ENCODE results near the gene PHACTR3.

Gene PHACTR3

DNA sequence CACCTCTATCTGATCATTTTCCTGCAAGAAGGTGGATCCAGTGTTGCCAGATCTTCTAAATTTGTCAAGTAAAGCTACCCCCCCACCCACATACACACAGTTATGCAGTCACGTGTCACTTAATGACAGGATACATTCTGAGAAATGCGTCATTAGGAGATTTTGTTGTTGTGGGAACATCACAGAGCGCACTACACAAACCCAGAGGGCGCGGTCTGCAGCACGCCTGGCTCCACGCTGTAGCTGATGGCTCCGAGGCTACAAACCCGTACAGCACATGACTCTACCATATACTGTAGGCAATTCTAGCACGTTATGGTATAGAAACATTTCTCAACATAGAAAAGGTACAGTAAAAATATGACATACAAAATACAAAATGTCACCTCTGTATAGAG, 202.2 kb downstream of the PHACTR3 start:
- DNase-seq = no peak

DNA sequence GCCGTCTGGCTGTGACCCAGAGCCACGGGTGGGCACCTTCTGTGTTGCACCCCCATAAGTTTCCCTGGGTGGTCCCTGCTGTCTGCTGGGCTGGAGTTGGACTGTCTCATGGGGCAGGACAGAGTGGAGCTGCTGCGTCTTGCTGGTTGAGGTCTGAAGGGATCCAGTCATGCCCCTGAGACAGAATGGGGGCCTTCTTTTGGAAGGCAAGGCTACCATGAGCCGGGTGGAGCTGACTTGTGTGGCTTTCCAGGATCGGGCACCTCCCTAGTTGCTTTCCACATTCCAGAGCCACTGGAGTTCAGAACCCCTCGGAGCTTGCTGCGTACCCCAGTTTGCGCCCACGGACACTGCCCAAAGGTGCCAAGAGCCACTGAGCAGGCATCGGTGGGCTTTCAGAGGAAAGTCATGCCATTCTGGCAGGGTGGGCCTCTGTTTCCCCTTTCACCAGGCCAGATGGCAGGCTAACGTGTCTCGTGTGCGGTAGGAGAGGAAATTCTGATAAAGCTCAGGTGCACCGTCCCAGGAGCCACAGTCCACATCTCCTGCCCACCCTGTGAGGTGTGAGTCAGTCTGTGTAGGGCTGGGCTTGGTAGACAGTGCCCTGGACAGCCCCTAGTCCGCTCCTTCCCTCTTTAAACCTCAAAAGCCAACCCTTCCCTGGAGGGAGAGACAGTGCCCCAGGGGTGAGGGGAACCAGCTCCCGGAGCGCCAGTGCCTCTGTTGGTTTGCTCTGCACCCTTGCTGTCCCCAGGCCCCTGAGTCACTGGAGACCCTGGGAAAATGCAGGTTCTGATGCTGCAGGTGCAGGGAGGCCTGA, 203.8 kb downstream of the PHACTR3 start:
- DNase-seq = no peak

DNA sequence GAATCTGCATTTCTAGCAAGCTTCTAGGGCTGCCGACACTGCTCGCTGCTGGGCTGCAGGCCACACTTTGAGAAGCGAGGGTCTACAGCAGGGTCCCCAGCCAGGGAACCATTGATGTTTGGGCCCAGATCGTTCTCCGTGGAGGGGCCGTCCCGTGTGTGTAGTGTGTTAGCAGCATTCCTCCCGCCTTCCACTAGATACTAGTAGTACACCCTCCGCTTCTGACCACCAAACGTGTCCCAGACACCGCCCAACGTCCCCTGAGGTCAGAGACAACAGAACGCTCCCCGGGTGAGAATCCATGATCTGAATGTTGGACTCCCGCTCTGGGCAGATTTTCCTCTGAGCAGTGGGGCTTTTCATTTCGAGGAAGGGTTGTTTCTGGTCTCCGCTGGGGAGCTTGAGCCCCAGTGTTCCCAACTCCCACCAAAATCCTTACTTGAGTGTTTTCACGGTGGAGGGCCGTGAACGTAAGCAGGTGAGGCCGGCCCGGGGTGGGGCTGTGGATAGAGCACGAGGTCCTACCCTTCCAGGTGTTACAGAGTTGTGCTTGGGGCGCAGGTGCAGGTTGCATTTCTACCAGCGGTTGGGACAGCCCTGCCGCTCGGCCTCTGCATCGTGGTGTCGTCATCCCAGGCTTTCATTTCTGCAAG, 204.5 kb downstream of the PHACTR3 start:
- DNase-seq = no peak

DNA sequence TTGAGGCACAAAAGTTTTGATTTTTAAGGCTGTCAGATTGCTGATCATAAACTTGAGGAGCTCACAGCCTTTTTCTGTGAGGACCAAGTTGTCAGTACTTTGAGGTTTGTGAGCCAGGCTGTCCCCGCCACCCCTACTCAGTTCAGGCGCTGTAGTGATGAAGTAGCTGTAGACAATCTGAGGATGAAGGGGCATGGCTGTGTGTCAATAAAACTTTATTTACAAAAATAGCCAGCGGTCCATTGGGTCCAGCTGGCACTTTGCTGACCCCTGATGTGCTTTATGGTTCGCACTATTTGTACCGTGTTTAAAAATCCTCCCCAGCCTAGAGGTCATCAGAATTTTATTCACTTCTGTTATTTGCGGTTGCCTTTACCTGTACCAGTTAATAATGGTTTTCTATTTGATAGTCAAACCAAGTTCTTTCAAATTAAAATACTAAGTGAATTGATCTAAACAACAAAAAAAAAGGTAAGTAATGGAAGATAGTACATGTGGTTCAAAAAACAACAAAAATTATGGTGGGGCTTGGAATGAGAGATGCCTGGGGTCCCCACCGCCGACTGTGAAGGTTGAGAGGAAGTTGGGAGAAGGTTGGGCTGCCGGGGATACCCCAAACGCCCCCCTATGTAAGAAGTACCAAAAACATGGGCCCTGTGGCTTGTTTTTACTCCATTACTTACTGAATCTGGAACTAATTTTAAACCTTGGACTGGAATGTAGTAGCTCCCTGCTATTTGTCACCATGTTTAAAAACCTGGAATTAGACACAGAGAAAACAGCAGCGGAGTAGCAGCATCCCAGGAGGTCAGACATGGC, 205.5 kb downstream of the PHACTR3 start:
- no peak for DNase-seq

DNA sequence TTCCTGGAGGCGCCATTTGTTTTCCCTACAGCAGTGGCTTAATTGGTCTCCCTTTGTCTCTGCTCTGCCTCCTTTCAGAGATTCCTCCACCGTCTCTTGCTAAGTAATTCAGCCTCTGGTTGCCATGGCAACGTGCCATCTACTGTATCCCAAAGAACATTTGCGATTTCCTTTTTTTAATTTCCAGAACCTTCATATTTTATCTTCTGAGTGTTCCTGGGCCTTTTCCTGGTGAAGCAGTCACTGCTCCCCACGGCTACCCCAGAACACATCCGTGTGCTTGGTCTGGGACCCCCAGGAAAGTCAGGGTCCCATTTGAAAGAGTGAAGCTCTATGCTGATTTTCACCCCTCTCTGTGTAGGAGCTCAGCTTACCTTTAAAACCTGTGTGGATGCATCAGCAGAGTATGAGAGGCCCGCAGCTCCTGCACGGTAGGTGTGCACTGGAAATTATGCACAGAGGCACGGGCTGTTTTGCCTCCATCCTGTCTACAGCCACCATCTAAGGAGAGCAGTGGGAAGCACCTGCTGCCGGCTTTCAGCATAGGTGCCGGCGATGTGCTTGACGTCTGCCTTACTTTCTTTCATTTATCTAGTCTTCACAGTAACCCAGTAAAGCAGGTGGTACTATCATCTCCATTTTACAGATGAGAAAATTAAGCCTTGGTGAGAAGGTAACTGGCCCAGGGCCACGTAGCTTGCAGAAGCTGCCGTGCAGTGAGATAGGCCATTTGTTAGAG, 206.3 kb downstream of the PHACTR3 start:
- DNase-seq = no peak

DNA sequence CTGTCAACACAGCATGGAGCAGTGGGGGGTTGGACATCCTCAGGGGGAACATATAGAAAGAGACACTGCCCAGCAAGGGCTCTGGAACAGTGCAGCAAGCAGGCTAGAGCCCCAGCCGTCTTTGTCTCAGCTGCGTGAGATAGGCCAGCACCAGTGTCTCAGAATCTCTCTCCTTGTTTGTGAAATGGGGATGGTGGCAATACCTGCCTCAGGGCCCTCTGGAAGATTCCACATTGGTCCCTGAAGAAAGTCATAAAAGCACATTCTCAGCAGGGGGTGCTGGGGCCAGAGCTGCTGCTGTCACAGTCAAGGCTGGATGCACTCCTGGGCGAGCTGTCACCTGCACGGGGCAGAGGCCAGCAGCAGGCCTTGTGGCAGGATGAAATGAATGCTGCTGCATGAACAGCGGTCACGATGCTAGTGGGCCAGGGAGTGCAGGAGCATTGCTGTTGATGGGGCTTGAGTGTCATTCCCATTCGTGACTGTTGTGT, 207.4 kb downstream of the PHACTR3 start:
- DNase-seq = no peak

DNA sequence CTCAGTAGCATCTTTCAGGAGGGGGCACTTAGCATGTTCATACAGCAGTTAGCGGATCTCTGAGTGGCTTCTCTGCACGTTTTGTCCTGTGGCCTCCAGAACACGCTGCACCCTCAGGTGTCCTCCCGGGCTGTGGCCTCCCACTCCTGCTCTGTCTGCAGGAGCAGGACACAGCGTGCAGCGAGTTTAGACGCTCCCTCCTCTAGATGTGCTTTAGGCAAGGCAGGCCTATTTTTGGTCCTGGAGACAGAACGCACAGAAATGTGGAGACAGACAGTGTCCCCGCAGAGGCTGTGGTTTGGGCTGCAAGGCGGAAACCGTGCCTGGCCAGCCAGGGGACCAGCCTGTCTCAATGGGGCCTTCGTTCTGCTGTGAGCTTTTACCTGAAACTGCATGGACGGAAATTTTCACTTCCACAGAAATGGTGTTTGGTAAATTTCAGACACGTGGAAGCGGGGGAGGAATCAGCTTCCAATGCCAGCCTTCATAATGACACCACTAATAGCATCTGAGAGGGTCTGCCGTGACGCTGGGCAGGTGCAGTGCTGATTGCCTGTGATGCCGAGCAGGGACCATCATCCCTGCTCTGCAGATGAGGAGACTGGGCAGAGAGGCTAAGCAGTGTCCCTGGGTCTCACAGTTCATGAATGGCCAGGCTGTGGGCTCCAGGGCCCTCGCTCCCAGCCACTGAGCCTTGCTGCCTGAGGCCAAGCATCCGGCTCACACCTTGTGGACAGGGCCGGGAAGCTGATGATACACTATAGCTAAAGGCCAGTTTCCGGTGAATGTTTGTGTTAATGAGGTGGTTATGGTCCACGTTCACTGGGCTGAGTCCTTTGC, 208.2 kb downstream of the PHACTR3 start:
- DNase-seq = no peak

DNA sequence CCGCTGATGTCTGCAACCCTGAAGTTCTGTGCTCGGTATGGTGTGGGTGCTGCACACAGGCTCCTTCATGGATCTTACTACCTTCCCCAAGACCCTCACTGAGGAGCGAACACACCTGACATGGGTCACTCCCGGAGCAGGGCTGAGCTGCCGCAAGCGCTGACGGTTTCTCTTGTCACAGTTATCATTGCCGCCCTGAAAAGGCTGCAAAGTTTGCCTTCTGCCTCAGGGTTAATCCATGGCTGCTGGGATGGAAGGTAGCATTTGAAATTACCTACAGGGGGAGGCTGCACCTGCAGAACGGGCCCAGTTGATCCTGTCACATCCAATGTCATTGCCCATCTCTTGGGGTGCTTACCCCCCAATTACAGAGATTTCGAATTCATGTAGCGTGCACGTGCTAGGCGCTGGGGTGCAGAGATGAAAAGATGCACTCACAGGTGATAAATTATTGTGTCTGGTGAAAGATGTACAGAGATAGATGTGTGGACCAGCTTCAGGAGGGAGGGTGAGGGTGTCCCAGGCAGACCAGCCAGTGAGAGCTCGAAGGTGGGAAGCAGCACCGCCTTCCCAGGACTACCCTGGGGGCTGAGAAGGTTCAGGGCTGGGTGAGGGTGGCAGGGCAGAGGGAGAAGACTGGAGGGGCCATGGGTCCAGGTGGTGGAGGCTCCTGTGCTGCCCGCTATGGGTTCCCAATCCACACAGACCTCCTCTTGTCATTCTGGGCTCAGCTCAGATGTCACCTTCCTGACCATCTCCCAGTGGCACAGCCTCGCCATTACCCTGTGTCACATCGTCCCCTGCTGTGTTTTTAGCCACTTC, 209.0 kb downstream of the PHACTR3 start:
- DNase-seq = no peak

DNA sequence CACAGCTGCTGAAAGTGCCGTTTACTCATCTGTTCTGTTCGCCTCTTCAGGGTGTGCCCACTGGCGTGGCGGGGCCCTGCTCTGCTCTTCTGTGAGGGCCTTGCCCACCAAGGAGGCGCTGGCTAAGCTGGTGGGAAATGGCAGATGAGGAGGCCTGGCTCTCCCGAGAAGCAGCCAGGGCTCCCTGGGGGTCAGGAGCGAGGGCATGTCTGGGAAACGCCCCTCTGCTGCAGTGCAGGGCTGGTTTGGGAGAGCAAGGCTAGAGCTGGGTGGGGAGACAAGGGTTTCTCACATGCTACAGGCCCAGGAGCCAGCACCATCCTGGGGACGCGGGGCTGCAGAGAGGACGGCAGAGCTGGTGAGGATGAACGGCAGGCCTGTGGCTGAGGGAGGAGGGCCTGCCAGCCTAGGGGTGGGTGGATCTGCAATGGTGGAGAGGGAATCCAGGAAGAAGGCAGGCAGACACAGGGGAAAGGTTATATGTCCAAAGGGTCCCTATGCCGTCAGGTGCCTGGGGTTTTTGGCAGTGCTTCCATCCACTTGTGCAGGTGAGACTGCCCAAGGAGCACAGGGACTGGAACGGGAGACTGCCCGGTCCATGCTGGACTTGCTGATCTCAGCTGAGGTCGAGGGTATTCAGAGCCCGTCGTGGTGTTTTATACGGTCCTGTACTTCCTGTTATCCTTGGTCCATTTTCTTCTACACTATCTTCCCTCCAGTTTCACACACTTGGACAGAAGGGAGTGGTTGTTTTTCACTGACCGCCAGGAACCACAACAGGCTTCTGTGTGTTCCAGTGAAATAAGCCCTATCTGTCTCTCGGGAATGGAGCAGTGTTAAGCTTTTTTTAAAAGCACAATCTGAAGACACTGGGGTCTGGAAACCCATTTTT, 209.9 kb downstream of the PHACTR3 start:
- no peak for DNase-seq

DNA sequence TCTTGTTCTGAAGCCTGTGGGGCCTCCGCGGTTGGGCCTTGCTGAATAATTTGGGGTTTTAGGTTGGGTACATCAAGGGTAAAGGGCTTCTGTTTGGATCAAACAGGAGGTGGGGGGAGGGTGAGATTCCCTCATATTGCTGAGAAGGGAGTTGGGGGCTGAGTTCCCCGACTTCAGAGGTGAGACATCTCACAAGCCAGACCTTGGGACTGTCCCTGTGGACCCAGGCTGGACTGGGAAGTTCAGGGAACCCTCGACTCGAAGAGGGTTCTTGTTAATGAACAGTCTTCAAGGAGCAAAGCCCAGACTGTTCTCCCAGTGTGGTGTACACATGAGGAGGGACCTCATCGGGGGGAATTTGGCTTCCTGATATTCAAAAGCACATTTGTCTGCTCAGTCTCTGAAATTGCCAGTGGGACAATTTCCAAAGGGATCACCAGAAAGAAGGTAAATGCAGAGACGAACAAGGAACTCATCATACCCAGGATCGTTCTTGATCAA, 210.6 kb downstream of the PHACTR3 start:
- no peak for DNase-seq

DNA sequence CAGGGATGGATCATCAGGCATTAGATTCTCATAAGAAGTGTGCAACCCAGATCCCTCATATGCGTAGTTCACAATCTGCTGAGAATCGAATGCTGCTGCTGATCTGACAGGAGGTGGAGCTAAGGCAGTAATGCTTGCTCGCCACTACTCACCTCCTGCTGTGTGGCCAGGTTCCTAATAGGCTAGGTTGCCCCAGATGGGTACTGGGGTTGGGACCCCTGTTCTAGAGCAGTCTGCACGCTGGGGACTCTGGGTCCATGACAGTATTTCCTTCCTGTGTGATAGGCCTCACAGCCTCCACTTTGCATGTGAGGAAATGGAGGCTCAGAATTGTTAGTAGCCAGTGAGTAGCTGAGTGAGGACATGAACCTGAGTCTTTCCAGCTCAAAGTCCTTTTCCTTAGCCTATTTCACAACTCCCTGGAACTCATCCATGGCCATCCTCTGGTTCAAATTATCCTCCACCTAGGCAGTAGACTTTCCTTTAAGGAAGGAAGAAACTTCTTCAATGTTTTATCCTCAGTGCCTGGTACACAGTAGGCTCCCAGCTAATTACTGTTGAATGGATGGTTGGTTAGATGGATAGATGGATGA, 211.9 kb downstream of the PHACTR3 start:
- DNase-seq = no peak

DNA sequence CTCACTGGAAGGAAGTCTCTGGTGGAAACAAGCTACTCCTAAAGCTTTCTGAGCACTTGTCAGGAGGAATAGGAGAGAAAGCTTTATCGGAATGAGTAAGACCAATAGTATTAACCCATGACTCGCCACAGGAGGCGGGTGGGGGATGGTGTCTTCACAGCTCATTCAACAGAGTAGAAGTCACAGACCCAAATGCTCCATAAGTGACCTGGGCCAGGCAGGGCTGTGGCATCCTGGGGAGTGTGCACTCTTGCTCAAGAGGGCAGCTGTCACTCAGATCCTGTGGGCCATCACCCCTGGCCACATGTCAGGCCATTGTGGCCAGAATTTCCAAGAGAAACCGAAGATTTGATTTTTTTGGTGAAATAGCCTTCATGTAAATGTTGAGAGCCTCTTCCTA, 213.1 kb downstream of the PHACTR3 start:
- no peak for DNase-seq

DNA sequence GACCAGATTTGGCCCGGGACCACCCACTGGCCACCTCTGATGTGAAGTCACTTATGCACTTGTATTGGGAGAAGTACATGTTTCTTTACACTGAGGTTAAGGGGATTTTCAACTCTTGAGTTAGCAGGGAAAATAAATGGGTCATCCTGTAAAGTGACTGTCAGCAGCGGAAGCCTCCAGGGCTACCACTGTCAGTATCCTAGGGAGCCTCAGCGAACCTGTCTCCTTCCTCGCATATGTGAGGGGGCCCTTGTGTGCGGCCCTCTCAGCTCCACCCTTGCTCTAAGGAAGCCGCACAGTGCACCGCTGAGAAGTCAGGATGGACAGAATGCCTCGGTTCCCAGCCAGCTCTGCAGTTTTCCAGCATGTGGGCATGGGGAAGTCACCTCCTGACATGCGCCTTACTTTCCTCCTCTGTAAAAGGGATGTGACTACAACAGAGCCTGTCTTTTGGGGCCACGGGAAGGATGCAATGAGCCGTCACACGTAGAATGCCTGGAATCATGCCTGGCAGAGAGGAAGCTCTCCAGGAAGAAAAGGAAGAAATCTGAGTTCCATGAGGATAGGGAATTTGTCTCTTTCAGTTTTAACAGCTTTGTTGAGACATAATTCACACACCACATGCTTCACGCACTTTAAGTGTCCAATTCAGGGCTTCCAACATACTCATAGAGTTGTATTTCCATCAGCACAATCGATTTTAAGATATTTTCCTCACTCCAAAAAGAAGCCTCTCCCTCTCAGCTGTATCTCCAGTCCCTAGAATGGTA, 213.7 kb downstream of the PHACTR3 start:
- no peak for DNase-seq

DNA sequence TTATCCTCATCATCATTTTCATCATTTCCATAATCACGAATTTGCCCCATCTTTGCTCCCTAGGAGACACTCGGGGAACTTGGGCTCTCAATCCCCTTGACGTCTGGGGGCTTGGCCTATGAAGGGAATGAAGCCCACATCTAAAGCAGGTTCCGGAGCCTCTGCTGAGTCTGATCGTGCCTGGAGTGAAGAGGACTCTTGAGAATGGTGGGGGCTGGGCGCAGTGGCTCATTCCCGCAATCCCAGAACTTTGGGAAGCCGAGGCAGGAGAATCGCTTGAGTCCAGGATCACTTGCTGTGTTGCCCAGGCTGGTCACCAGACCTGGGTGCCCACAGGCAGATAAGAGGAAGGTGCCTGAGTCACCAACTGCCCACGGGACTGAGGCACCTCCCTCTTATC, 214.6 kb downstream of the PHACTR3 start:
- DNase-seq = no peak

DNA sequence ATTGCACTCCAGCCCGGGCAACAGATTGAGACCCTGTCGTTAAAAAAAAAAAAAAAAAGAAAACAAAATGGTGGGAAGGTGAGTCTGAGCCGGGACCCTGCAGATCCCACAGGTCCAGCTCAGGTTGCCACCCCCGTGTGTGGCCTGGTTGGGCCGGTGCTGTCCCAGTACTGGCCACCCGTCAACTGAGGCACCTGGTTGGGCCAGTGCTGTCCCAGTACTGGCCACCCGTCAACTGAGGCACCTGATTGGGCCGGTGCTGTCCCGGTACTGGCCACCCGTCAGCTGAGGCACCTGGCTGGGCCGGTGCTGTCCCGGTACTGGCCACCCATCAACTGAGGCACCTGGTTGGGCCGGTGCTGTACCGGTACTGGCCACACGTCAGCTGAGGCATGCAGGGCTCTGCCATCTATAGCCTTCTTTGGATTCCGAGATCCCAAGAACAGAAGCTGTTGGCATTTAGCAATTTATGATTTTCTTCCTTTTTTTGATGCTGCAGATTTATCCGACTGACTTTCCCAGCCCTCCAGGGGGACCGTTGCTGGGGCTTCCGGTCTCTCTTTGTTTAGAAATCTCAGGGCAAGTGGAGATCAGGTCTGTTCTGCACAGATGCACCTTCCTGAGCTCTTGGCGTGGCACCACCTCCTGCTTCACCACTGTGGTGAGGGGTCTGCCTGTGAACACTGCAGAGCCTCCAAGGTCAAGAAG, 215.3 kb downstream of the PHACTR3 start:
- DNase-seq = no peak

DNA sequence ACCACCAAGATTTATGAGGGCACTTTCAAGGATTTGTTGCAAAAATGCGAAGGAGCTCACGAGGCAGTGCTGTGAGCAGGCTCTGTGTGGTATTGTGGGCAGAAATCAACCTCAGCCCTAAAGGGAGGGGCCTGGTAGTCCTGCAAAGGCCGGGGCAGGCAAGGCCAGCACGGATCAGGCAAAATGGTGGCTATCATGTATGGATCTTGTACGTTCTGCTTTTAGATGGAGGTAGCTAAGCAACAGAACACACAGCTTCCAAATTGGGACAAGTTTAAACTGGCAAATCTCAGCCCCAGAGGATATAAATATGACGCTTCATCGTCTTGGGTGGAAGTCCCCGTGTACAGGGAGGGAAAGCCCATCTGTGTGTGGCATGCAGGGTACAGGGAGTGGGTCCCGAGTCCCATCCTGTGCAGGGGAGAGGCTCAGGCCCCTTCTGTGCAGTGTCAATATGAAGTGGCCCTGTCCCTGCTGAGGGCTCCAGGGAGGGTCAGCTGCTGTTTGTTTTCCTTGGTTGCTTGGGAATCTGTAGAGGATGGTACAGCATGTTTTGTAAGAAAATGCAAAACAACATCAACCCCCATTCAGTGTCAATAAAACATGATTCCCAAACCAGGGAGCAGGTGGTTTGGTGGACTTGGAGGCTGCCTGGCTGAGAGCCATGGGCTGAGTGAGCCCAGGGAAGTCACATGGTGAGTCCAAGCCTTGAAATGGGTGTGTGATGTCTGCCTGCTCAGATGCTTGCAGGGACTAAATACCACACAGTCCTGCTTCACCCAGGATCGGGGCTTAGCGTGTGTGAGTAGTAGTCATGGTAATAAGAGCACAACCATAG, 216.1 kb downstream of the PHACTR3 start:
- no peak for DNase-seq

DNA sequence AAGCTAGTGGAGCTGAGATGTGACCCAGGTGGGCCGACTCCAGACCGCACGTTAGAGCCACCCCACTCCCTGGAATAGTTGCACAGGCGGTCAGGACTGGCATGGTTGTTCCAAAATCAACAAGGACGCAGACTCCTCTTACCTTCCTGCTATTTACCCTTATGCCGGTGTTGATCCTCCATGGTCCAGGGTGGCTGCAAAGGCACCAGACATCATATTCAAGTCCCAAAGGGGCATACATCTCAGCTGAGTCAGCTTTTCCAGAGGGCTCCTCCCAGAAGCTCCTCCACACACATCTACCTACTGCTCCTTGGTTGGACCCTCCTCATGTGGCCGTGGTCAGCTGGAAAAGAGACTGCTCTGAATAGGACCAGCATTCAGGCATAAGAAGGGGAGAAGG, 216.9 kb downstream of the PHACTR3 start:
- DNase-seq = no peak
